Cardiac septum (tissue), 1 donor: ENCODE results near the gene THBD. TPM values are rescaled to one million over a fixed set of nuclear protein-coding genes. Genes with fewer than 3 reads are reported as not detected.
A peak's percentile ranks its signal among the peaks of the same experiment; 100 is the strongest.
"Not testable (repeated sequence)": the region's sequence is repeated elsewhere in the genome, so short reads cannot be mapped to it uniquely, and the experiment has no call there.

Experiments used
- DNase-seq: peaks from one replicate; pipeline ENCODE4 v3.0.0-alpha.2; 2020; ENCODE audit warnings: low spot score
- intact Hi-C: fragments of 100-400 bp; cut with DNase I; formaldehyde crosslinking; loops from one replicate; pipeline ENCODE4 v1.14.0; 2022
- total RNA-seq: library from RNA; stranded (reverse); fragmentation: NEBNext Ultra II Directional; extraction: Animal tissue kit (Norgen Biotek cat#: 25700); gene quantifications from one replicate; pipeline ENCODE4 v1.2.1, GENCODE V29; 2021
- donor health status: DM: no; HTN: no; CAD: no.

Gene THBD
- total RNA-seq, 1 donor from 2014 or later = 27.0 TPM

DNA sequence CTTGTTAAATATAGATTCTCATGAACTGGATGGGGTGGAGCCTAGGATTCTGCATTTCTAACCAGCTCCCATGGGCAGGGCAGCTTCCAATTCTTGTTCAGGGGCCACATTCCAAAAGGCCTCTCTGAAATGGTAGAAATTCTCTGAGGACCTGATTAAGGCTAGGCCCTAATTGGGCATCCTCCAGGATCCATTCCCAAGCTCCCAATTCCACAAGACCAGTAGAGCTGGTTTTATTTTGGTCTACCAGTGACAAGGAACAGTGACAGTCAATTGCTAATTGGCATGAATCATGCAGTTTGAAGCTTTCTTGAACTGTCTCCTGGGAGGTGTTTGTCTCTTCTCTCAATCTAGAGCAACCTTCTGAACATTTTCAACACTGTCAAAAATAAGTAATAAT, 3.0 kb downstream of the THBD start:
- intact Hi-C loops = no loop called here
- DNase-seq = no peak

DNA sequence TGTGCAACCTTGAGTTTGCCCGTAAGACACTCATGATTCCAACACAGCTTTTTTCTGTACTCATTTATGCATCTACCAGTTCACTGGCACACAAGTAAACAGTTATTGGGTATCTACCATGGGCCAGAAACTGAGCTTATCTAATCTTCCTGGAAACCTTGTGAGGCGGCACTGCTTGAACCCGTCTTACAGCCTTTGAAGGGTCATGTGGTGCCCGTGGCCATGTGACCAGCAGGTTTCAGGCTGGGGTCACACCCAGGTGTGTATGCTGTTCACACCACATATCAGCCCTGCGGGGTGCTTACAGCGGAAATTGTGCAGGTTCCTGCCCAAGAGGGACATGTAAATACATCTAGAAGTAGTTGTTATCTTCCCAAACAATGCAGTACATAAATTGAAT, 6.1 kb downstream of the THBD start:
- intact Hi-C loops = no loop called here
- DNase-seq = no peak

DNA sequence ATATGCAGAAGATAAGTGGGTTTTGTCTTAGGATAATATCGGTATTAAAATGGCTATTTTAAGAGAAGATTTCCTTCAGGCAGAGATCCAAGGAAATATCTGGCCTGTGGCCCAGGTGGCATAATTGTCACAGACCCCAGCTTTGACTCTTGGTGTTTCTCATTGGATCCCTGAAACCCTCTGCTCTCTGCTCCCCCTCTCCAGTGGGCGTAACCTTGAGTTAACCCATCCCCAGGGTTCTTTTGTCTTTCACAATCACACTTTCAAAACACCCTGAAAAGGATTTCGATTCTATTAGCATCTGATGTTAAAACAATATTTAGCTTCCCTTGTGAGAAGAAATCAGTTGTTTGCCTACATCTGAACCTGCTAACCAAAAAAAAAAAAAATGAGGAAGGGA, 7.2 kb downstream of the THBD start:
- no peak for DNase-seq
- intact Hi-C loops = no loop called here

DNA sequence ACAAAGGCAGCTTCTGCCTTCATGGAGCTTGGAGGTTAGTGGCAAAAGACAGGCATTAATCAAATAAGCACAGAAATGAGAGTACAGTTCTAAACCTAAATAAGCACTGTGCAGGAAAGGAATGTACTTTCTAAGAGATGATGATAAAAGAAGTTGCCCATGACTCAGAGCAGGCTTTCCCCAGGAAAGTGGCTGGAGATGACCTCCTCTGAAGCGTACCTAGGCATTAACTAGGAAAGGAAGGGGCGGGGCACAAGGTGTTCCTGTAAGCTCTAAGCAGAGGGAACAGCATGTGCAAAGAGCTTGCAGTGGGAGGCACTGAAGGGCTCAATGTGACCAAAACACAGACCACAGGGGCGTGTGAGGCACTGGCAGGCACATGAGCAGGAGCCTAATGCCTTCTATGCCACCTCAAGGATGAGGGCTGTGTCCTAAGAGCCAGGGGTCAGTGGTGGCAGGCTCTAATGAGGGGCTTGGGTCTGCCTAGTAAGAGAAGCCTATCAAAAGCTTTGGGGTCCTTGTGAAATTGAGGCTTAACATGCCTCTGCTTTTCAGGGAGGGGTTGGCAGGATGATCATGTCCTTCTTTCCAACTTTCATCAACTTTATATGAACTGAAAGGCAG, 9.5 kb downstream of the THBD start:
- intact Hi-C loops = no loop called here
- DNase-seq = peak; percentile 57

DNA sequence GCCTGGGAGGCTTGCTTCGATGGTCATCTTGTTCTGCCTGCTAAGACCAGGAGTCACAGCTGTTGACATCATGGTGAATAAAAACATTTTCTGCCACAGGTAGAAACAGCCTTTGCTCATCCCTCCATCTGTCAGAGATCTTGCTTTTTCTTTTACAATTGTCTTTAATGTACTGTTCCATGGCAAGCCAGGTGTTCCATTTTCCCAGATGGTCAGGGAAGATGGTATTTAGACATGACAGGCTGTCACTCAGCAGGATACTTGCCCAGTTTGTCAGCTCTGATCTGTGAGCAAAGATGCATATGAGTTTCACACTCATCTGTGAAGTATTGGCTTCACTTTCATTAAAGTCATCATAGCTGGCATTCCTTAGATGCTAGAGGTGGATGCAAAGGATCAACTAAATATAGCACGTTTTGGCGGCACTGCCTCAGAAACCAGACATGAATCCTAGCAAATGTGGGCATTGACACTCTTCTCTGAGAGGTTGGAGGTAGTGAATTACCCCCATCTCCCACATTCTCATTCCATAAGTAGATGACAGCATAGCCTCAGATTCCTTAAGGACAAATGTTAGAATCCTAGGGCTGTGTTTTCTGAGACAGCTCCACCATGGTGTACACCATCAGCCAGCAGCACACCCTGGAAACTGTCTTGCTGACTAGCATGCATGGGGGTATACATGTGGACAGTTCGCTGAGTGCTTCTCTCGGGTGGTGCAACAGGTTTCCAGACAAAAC, 10.2 kb downstream of the THBD start:
- intact Hi-C loops = no loop called here
- DNase-seq = no peak

DNA sequence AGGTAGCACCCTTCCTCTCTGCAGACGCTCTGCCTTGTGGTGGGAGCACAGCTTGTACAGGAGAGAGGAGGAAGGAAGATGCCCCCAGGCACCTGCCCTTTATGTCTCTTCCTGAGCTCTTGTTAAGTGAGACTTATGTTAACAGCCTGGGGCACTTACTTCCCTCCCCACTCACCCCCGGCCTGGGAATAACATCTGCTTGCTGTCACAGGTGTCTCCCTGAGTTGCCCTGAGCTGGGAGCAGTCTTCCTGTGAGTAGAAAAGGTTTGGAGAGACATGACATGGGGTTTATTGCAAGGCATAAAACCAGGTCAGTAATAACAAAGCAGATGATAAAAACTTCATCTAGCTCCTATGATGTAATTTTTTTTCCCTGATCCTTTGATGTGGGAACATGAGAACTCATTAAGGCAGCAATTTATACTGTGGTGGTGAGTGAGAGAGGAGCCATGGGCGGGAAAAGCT, 12.4 kb downstream of the THBD start:
- intact Hi-C loops = no loop called here
- DNase-seq = no peak

DNA sequence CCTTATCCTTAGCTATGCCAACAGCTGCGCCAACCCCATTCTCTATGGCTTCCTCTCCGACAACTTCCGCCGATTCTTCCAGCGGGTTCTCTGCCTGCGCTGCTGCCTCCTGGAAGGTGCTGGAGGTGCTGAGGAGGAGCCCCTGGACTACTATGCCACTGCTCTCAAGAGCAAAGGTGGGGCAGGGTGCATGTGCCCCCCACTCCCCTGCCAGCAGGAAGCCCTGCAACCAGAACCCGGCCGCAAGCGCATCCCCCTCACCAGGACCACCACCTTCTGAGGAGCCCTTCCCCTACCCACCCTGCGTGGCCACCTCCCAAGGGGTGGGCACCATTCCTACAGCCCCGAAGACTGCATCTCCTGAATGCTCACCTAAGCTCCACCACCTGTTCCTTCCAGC, 13.1 kb downstream of the THBD start:
- intact Hi-C loops = no loop called here

DNA sequence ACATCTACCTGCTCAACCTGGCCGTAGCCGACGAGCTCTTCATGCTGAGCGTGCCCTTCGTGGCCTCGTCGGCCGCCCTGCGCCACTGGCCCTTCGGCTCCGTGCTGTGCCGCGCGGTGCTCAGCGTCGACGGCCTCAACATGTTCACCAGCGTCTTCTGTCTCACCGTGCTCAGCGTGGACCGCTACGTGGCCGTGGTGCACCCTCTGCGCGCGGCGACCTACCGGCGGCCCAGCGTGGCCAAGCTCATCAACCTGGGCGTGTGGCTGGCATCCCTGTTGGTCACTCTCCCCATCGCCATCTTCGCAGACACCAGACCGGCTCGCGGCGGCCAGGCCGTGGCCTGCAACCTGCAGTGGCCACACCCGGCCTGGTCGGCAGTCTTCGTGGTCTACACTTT, 13.7 kb downstream of the THBD start:
- intact Hi-C loops = no loop called here
- peak; percentile 56 for DNase-seq

More for the DNA sequence above, 13.1 kb downstream of the THBD start:
- peak; percentile 68 for DNase-seq

DNA sequence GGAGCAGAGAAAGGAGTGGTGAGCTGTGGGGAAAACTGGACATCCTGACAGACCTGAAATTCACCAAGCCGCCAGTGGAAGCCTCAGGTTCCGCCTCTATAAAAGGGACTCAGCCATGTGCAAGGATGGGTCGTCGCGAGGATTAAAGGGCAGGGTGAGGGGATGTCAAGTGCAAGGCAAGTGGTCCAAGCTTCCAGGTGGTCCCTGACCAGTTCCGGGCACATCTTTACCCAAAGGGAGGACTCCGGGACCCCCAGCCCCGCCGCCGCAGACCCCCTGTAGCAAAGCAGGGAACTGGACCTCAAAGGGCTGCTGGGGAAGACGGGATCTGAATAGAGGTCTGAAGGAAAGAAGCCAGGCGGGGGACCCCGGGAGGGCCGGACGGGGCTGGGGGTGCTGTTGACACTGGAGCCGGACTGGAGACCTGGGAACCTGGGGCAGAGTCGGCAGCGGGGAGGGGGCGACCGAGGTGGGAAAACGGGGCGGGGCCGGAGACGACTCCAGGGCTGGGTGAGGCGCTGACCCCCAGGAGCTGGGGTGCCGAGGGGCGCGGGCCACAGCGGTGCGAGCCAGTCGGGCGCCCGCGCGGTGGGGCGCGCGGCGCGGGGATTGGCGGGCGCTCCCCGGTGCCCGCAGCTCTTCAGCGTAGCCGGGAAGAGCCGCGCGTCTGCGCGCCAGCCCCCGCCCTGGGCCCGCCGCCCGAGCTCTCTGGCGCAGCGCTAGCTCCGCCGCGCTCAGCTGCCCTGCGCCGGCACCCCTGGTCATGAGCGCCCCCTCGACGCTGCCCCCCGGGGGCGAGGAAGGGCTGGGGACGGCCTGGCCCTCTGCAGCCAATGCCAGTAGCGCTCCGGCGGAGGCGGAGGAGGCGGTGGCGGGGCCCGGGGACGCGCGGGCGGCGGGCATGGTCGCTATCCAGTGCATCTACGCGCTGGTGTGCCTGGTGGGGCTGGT, 14.5 kb downstream of the THBD start, which contains the start of gene SSTR4:
Gene SSTR4 (plus strand): TSS at position 592 of the 951 bp plus-strand sequence. CDS start 172 bp downstream, at position 764.
- intact Hi-C loops = no loop called here
- DNase-seq = peak; percentile 70

DNA sequence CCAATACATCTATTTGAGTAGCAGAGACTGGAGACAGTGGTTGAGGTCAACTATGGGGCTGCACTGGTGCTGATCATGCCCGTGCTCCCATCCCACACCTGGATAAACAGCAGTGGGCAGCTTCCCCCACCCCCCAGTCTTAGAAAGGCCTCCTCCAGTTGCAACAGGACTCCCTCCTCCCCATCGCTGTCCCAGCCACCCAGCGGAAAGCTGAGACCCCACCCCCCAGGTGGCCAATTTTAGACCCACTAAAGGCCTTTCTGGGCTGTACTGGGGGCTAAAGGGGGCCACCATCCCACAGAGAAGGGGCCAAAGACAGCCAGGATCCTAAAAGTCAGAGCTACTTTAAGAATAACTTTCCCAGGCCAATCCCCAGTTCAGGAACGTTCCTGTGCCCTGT, 15.6 kb downstream of the THBD start:
- intact Hi-C loops = no loop called here
- DNase-seq = peak; percentile 3

DNA sequence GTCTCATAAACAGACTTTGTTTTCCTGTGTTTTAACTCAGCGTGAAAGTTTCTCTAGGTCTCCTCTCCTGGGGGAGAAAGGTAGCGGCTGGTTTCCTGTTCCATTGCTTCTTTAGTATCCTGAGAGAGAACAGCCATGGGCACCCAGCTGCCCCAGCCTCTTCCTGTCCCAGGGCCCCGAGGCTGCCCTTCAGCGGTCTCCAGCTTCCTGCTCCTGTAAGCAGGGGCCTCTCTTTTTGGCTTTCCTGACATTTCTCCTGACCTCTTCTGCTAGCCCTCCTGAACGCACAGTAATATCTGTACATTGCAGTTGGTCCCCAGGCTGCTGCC, 16.8 kb downstream of the THBD start:
- intact Hi-C loops = no loop called here
- peak; percentile 49 for DNase-seq

DNA sequence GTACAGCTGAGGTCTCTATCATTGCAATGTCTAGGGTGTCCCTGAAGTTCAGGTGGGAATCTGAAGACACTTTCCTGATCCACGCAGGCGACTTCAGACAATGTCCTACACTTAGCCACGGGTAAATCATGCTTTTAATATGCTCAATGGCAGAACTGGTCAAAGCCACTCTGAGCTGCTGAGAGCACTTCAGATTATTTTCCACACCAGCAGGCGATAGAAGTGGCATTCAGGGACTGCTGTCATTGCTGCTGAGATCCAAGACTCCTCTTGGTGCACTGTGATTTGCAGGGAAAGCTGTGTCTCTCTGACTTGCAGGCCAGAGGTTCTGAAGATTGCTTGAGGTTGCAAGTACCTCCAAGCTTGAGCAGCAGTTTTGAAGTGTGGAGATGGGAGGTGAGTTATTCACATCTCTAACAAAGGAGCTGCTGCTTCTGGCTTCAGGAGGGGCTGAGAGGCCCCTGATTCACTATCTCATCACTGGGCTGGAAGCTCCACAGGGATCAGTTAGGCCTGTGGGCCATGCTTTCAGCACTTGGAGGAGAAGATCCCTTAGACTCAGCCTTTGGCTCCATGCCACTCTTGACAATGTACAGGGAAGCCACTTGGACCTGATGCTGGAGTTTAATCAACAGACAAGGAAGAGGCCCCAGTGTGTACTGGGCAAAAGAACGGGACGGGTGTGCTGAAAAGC, 17.3 kb downstream of the THBD start:
- intact Hi-C loops = no loop called here
- peak; percentile 57 for DNase-seq

DNA sequence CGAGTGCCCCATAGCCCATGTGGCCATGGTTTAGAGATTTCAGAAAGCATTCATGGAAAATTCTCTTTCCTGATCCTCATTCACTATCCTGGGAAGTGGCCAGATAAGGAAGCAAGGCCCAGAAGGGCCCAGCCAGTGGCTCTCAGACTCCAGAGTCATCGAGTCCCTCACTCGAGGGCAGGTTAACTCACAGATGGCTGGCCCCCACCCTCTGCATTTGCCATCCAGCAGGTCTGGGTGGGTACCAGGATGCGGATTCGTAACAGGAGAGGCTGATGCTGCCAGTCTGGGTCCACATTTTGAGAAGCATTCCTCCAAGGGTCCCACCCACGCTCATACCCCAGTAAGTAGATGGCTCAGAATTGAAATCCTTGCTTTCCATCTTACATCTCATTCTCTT, 18.1 kb downstream of the THBD start:
- intact Hi-C loops = no loop called here
- DNase-seq = peak; percentile 43

DNA sequence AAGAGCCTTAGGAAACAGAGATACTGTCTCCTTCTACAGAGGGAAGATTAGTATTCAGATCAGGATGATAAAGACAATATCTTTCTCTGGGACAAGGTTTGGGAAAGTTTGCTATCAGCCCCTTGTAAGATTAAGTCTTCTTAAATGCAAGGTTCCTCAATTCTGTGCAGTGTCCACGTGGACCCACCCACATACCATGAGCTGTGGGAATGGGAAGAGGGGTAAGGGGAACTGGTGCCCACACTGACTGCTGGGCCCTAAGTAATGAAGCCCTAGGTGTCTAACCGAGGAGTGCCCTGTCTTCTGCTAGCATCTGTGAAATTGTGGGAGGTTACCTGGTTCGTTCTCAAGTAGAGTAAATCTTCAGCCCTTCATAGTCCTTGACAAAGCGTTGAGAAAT, 20.1 kb downstream of the THBD start:
- peak; percentile 35 for DNase-seq
- intact Hi-C loops = no loop called here

DNA sequence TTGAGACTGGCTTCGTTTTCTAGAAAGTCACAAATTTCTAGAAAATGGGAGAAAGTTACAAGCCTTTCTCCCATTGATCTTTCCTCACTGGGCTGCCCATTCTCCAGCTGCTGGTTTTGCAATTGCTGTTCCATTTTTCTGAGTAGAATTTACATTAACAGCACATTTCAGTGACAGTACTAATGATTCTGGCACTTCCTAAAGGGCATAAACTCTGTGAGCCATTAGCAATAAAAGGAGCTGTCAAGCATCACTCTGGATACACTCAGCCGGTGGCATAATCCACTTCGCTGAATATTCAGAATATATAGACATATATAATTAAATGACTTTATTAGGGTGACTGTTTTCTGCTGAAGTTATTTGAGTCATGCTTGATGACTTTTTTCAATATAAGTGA, 21.1 kb downstream of the THBD start:
- intact Hi-C loops = no loop called here
- DNase-seq = peak; percentile 3

DNA sequence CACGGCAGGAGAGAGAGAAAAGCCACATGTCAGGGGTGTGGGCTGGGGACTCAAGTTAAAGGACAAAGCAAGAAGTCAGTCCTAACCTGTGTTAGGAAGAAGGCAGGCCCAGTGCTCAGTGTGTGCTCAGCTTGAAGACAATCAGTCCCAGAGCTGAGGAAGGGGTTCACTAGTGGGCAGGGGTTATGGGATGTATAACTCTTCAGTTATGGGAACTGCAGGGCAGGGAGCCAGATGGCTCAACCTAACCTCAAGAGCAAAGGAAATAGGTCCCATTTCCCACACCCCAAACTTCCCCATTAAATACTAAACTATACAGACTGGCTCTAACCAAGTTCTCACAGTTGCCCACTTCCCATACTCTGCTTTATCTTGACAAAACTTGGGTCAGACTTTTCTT, 21.8 kb downstream of the THBD start:
- peak; percentile 76 for DNase-seq
- intact Hi-C loops = no loop called here

DNA sequence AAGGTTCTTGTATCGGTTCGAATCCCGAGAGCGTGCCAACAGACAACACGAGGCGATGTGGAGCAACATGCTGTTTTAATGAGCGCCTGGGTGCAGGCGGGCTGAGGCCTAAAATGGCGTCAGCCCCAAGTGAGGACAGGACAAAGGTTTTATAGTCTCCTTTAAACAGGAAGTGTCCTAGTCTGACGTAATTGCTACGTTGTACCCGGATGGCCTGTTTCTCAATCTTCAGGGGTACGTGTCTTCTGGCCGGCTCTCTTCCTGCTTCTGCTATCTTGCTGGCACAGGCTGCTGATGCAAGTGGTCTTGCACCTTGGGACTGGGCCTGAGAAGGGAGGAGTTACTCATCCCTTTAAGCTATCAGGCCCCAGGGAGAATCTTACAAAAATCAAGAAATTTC, 24.0 kb downstream of the THBD start:
- peak; percentile 83 for DNase-seq
- intact Hi-C loops = not testable (repeated sequence)

DNA sequence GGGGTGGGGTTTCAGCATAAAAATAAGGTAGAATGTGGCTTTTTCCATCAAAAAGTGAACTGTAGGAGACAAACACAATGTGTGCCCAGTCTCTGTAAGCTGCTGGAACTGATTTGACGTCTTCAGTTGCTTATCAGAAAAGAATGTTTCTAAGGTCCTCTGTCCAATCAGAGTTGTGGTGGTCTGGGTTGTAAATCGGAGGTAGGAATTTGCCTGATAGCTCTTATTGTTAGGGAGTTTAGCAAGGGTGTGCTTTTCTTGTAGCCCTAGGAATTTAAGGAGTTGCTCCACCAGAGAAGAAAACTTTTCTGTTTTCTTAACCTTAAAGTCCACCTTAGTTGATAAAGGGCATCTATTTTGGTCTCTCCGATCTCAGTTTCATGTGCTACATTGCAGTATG, 24.8 kb downstream of the THBD start:
- DNase-seq = no peak
- intact Hi-C loops = no loop called here

DNA sequence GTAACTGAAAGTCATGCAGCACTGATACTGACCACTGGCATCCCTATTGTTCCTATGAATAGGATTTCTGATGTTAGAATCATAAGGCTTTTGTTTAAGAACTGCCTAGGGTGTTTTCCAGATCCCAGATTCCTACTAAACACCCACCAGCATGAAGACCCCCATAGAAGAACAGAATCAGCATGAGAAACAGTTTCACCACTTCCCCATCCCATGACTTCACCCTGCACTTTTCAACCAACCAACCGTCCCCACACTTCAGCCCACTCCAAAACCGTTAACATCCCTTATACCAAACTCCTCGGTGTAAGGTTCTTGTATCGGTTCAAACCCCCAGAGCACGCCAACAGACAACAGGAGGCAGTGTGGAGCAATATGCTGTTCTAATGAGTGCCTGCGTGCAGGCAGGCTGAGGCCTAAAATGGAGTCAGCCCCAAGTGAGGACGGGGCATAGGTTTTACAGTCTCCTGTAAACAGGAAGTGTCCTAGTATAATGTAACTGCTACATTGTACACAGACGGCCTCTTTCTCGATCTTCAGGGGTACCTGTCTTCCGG, 25.8 kb downstream of the THBD start:
- intact Hi-C loops = no loop called here

More for the DNA sequence above, 25.8 kb downstream of the THBD start:
- DNase-seq = peak; percentile 57
